IgD-negative memory B cell (primary cell): ENCODE results near the gene CXCR4. TPM values are rescaled to one million over a fixed set of nuclear protein-coding genes. Genes with fewer than 3 reads are reported as not detected.
"Not testable (repeated sequence)": the region's sequence is repeated elsewhere in the genome, so short reads cannot be mapped to it uniquely, and the experiment has no call there.

Source experiments
- H3K27ac Mint-ChIP-seq, 3 donors: one replicate each; pipeline ENCODE4 v1.8.0; 2020 to 2022; ENCODE audit warnings: mild to moderate bottlenecking in 3 of 3, mixed read lengths in 3 of 3, moderate library complexity in 1 of 3
- H3K27me3 Mint-ChIP-seq: one replicate; pipeline ENCODE4 v1.8.0; 2021; ENCODE audit warnings: mixed read lengths
- H3K36me3 Mint-ChIP-seq: one replicate; pipeline ENCODE4 v1.8.0; 2020; ENCODE audit warnings: mild to moderate bottlenecking, mixed read lengths
- H3K4me1 Mint-ChIP-seq, 3 donors: one replicate each; pipeline ENCODE4 v1.8.0; 2020 to 2022; ENCODE audit warnings: mixed read lengths in 3 of 3, mild to moderate bottlenecking in 1 of 3
- H3K4me3 Mint-ChIP-seq, 4 donors: one replicate each; pipeline ENCODE4 v1.8.0; 2020 to 2022; ENCODE audit warnings: mild to moderate bottlenecking in 4 of 4, mixed read lengths in 4 of 4, moderate library complexity in 3 of 4
- H3K9me3 Mint-ChIP-seq, 3 donors: one replicate each; pipeline ENCODE4 v1.8.0; 2020 to 2021; ENCODE audit warnings: mixed read lengths in 3 of 3, mild to moderate bottlenecking in 1 of 3
- polyA plus RNA-seq: library from polyadenylated mRNA; unstranded; fragments of 300-500 nt; fragmentation: Illumina TruSeq; gene quantifications from one replicate; pipeline ENCODE4 v1.2.3, GENCODE V29; 2021

CXCR4 gene
- polyA plus RNA-seq, 1 donor from 2014 or later = 862 TPM

DNA sequence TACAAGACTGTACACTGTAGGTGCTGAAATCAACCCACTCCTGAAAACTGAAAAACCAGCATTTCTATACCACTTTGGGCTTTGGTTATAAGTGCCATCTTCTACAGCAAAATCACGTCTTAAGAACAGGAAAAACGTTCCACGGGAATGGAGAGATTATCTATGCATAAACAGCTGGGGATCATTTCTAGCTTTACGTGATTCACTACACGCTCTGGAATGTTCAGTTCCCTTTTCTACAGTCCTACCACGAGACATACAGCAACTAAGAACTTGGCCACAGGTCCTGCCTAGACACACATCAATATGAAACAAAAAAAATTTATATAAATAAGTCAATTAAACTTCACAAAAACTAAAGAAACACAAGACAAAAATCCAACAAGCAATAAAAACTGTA is 3.6 kb downstream of the CXCR4 start:
- Mint-ChIP-seq H3K9me3 (peaks cover 0 to 3% (median 2%) of the 10 kb centered on the region in 3 donors), H3K27me3 (peaks cover 2% of the 10 kb centered on the region), H3K36me3 (peaks cover 27% of the 10 kb centered on the region)

DNA sequence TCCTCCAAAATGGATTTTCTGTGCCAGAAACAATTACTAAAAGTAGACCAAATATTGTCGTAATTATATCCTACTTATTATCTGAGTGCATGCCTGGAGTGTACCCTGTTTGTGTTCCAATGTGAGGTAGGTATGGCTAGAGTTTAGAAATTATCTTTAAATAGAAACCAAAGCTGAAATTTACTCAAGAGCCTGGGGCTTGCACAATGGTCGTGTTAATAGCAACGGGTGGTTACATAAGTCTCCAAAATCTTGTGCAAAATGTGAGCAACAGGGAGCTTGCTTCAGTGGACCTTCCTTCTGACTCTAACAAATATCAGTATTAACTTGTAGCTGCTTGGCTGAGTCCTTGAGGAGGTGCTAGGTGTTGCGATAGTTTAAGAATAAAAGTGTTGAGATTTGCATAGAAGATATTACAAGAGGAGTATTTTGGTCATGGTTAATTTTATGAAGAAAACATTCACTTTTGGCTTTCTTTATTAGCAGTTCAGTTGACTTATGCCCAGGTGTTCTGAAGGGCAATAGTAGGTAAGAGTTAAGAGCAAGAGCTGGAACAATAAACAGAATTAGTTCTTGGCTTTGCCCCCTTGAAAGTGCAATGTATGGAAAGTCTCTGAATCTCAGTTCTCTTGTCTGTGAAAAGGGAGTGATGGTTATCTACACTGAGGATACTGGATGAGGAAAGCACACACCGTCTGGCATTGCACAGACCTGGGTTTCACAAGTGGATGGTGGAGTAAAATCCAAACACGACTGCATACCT is 4.6 kb downstream of the CXCR4 start:
- Mint-ChIP-seq H3K4me1 (peaks cover 42 to 63% (median 49%) of the 10 kb centered on the region in 3 donors), H3K27me3 (peaks cover 2% of the 10 kb centered on the region)

More for the DNA sequence above, 3.6 kb downstream of the CXCR4 start:
- peak overlapping the region; percentile 85 to 97 (median 92) for H3K4me3 Mint-ChIP-seq
- peaks cover 34 to 56% (median 50%) of the 10 kb centered on the region in 3 donors for H3K4me1 Mint-ChIP-seq
- H3K27ac Mint-ChIP-seq = peak overlapping the region; percentile 28 to 99 (median 86)

DNA sequence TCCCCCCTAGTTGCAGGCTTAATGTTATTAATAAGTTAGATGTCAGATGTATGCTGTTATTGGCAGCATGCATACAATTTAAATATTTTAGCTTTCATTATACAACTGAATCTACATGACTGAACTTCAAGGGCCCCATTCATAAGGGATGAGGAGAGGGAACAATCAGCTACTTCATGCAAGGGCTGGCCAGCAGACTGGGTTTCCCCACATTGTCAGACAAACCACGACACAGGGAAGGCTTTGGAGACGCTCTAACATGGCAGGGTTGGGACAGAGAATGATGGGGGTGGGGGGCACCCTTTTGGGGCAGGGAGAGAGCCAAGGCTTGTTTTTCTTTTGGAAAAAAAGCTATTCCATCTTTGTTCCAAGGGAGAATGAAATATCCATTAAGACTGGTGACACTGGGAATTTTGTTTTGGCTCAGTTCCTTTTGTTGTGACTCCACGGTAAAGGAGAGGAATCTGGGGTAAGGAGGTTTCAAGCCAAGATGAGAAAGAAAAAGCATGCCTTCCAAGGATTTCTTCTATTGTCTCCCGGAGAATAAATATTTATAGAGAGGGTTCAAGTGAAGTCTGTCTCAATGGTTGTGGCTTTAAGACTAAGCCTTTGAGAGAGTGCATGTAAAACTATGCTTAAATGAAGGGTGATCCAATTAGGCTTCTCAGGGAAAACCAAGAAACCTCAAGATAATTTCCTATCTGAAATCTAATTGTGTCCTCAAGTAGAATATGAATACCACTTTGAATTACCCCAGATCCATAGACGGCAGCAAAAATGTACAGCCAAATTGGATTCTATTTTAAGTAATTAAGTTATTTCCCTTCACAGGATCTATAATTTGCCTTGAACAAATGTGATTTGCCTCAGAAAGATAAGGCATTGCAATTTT is 5.4 kb downstream of the CXCR4 start:
- Mint-ChIP-seq H3K27ac (peak overlapping the region; percentile 44 to 99 (median 89)), H3K9me3 (peaks cover 0 to 2% (median 0%) of the 10 kb centered on the region in 3 donors), H3K27me3 (peaks cover 2% of the 10 kb centered on the region), H3K36me3 (peaks cover 22% of the 10 kb centered on the region), H3K4me3 (peak overlapping the region in 2 of 4 donors; percentile 85 to 97), H3K4me1 (peaks cover 49 to 69% (median 53%) of the 10 kb centered on the region in 3 donors)

More for the DNA sequence above, 4.6 kb downstream of the CXCR4 start:
- peak overlapping the region; percentile 28 to 99 (median 86) for H3K27ac Mint-ChIP-seq
- peak overlapping the region in 3 of 4 donors; percentile 85 to 97 (median 88) for H3K4me3 Mint-ChIP-seq
- peaks cover 0 to 3% (median 2%) of the 10 kb centered on the region in 3 donors for H3K9me3 Mint-ChIP-seq
- peaks cover 24% of the 10 kb centered on the region for H3K36me3 Mint-ChIP-seq

DNA sequence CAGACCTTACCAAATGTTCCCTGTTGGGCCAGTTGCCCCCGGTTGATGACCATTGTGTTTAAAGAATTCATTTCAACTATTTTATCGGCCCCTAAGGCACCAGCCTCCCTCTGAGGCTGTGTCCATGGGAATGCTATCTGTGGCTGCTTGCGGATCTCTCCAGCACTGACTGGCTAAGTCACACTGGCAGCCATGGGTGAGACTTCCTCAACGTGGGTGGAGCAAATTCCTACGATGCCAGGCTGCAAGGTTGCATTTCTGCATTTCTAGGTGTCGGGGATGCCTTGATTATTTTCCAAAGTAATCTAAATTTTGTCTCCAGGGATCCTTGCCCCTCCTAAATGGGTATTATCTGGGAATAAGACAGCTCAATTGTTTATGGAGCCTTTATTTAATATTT is 6.2 kb downstream of the CXCR4 start:
- no peak overlapping the region for H3K4me3 Mint-ChIP-seq
- peaks cover 0 to 2% (median 0%) of the 10 kb centered on the region in 3 donors for H3K9me3 Mint-ChIP-seq
- peaks cover 55 to 78% (median 61%) of the 10 kb centered on the region in 3 donors for H3K4me1 Mint-ChIP-seq
- H3K36me3 Mint-ChIP-seq = peaks cover 22% of the 10 kb centered on the region
- H3K27me3 Mint-ChIP-seq = peaks cover 2% of the 10 kb centered on the region
- peak overlapping the region in 2 of 3 donors; percentile 14 to 23 for H3K27ac Mint-ChIP-seq

DNA sequence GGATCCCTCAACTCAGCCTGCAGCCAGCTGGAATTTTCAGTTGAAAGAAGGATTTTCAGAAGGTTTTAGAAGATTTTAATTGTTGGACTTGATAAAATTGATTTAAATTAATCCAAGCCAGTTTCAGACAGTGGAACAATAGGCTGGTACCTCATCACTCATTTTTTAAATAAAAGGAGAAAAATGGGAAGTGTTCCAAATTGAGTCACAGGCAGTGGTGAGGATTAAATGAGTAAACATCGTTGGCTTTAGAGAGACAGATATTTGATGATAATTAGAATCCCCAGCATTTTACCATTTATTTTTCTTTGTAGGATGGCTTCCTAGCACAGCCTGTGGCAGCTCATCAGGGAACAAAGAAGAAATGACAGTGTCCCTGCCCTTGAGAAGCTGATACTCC is 7.4 kb downstream of the CXCR4 start:
- Mint-ChIP-seq H3K27me3 (peaks cover 2% of the 10 kb centered on the region), H3K9me3 (peaks cover 0 to 2% (median 0%) of the 10 kb centered on the region in 3 donors), H3K36me3 (peaks cover 20% of the 10 kb centered on the region), H3K27ac (peak overlapping the region; percentile 6 to 57 (median 14)), H3K4me1 (peaks cover 62 to 83% (median 64%) of the 10 kb centered on the region in 3 donors), H3K4me3 (no peak overlapping the region)

DNA sequence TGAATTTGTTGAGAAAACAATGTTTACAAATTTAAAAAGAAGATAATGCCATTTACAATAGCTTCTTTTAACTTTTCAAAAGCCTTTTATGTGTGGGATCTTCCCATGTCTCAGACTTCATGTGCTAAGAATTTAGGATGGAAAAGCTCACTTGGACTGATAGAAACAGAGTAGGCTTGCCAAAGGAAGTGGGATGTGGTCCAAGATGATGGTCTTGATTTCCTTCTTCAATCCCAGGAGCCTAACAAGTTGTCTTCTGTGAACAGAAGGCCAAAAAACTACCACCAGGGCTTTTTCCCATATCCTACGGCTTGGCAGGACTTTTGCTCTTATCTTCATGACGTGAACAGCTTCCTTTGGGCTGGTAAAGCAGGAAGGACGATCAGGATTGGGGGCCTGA is 9.5 kb downstream of the CXCR4 start:
- peak overlapping the region in 1 of 3 donors; percentile 46 for H3K27ac Mint-ChIP-seq
- peaks cover 5% of the 10 kb centered on the region for H3K36me3 Mint-ChIP-seq
- no peaks in the 10 kb centered on the region for H3K9me3 Mint-ChIP-seq
- peak overlapping the region in 1 of 4 donors; percentile 45 for H3K4me3 Mint-ChIP-seq
- H3K4me1 Mint-ChIP-seq = peaks cover 49 to 64% (median 49%) of the 10 kb centered on the region in 3 donors
- H3K27me3 Mint-ChIP-seq = peaks cover 2% of the 10 kb centered on the region

DNA sequence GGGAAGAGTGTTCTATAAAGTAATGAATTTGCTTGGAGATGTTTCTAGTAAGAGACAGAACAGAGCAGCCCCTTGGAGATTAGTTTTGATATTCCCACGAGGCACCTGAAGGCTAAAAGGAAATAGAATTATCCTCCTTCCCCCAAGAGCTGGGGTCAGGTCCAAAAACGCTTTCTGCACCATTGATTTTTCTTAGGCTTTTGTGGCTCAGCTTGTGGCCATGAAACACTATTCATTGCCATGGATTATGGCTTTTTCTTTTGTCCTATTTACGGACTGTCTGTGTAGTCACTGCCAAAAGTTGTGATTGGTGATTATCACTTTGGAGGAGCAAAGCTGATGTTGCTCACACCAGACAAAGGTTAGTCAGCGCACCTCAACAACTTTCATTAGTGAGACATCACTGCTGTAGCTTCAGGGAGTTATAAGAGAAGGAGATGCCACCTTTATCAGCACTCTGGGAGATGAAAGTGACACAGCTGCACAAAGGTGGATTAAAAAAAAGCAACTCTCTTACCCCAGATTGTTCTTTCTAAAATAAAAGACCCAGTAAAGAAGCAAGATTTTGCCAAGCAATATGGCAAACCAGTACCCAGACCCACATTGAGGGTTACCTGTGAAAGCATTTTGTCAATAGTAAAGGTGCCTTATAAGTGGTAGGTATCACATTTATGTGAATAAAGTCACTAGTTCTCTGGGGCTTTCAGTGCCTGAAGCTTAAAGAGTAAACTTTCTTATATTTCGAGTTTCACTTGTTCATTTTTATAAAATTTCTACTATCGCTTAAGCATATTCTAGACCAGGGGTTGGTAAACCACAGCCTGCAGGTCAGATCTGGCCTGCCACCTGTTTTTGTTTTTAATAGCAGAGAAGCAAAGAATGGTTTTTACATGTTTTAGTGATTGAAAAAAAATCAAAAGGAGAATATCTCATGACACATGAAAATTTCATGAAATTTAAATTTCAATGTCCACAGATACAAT is 10.6 kb downstream of the CXCR4 start:
- H3K27ac Mint-ChIP-seq = peak overlapping the region; percentile 74 to 91 (median 89)

DNA sequence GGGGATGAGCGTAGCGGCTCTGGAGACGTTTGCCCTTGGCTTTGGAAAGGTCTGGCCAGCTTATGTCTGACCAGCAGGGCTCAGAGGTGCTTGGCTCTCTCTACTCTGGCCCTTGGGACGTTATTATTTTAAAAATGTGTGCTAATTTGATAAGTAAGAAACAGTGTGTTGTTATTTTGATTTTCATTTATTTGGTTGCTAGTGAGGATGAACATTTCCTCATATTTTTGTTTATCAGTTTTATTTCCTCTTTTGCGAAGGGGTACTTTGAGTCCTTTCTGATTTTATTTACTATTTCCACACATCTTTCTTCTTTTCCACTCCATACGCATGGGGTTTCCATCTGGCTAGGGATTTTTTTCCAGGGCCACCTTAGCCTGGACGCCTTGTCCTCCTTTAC is 11.4 kb downstream of the CXCR4 start:
- H3K27ac Mint-ChIP-seq = peak overlapping the region; percentile 74 to 91 (median 89)
- peaks cover 38 to 52% (median 45%) of the 10 kb centered on the region in 3 donors for H3K4me1 Mint-ChIP-seq
- no peaks in the 10 kb centered on the region for H3K36me3 Mint-ChIP-seq
- no peaks in the 10 kb centered on the region for H3K9me3 Mint-ChIP-seq
- peak overlapping the region; percentile 10 to 94 (median 46) for H3K4me3 Mint-ChIP-seq
- peaks cover 2% of the 10 kb centered on the region for H3K27me3 Mint-ChIP-seq

More for the DNA sequence above, 10.6 kb downstream of the CXCR4 start:
- Mint-ChIP-seq H3K4me3 (peak overlapping the region in 2 of 4 donors; percentile 76 to 94), H3K36me3 (no peaks in the 10 kb centered on the region), H3K9me3 (no peaks in the 10 kb centered on the region), H3K4me1 (peaks cover 40 to 54% (median 44%) of the 10 kb centered on the region in 3 donors), H3K27me3 (peaks cover 2% of the 10 kb centered on the region)

DNA sequence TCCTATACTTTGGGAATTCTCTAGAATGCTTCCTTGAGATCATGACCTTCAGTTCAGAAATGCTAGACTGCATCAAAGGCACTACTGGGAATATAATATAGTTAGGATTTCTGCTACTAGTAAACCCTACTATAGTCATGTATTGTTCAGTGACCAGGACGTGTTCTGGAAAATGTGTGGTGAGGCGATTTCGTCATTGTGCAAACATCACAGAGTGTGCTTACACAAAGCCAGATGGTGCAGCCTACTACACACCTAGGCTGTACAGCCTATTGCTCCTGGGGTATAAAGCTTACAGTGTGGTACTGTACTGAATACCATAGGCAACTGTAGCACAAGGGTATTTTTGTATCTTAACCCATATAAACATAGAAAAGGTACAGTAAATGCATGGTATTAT is 13.0 kb downstream of the CXCR4 start:
- Mint-ChIP-seq H3K27me3 (no peaks in the 10 kb centered on the region), H3K36me3 (no peaks in the 10 kb centered on the region), H3K9me3 (no peaks in the 10 kb centered on the region), H3K4me1 (peaks cover 25 to 37% (median 31%) of the 10 kb centered on the region in 3 donors), H3K27ac (no peak overlapping the region), H3K4me3 (no peak overlapping the region)

DNA sequence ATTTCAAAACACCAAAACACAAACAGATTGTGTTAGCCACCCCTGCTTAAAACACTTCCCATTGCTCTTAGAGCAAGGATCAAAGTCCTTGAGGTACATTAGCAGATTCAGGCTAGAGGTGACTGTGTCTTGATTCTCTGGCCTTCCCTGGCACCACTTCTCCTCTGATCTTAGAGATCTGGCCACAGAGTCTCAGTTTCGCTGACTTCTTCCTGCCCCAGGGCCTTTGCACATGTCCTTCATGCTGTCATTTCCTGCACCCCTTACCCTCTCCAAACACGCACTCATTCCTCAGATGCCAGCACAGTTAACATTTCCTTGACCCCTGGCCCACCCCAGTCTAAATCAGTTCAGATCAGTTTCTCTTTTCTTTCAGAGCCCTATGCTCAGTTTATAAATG is 16.9 kb downstream of the CXCR4 start:
- no peaks in the 10 kb centered on the region for H3K27me3 Mint-ChIP-seq
- no peak overlapping the region for H3K4me3 Mint-ChIP-seq
- H3K36me3 Mint-ChIP-seq = no peaks in the 10 kb centered on the region
- H3K27ac Mint-ChIP-seq = no peak overlapping the region
- H3K4me1 Mint-ChIP-seq = peaks cover 1 to 3% (median 3%) of the 10 kb centered on the region in 3 donors
- H3K9me3 Mint-ChIP-seq = no peaks in the 10 kb centered on the region

DNA sequence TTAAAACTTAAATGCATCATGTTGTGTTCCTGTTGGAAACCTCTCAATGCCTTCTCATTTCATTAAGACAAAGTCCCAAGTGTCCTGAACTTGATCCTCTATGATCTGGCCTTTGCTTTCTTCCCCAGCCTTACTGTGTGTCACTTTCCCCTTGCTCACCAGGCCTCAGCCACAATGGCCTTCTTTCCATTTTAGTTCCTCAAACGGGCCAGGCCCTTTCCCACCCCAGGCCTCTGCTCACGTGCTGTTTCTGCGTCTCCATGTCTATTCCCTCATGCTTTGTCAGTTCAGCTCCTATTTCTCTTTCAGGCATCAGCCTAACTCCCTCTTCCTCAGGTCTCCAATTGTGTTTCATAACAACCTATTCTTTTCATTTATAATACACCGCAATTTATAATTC is 19.5 kb downstream of the CXCR4 start:
- Mint-ChIP-seq H3K9me3 (no peaks in the 10 kb centered on the region), H3K27ac (peak overlapping the region in 1 of 3 donors; percentile 3), H3K27me3 (no peaks in the 10 kb centered on the region), H3K4me1 (peaks cover 0 to 2% (median 0%) of the 10 kb centered on the region in 3 donors), H3K4me3 (no peak overlapping the region), H3K36me3 (no peaks in the 10 kb centered on the region)

DNA sequence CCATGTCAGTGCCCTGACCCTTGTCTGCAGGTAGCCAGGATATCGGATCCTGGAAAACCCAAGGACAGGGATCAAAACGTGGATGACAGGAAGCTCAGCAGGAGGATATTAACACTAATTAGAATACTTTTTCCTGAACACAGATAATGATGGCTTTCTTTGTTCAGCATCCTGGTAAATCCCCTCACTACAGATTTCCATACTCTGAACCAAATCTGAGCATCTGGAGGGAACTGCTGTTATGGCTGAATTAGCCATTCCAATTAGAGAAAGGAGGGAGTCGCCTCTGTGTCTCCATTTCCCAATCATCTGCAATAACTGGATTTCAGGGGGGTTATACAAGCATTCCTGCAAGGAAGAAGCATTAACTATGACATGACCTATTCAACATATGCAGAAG is 24.4 kb downstream of the CXCR4 start:
- Mint-ChIP-seq H3K4me3 (no peak overlapping the region), H3K4me1 (peaks cover 0 to 3% (median 0%) of the 10 kb centered on the region in 3 donors), H3K27ac (no peak overlapping the region), H3K27me3 (no peaks in the 10 kb centered on the region), H3K9me3 (no peaks in the 10 kb centered on the region), H3K36me3 (no peaks in the 10 kb centered on the region)

DNA sequence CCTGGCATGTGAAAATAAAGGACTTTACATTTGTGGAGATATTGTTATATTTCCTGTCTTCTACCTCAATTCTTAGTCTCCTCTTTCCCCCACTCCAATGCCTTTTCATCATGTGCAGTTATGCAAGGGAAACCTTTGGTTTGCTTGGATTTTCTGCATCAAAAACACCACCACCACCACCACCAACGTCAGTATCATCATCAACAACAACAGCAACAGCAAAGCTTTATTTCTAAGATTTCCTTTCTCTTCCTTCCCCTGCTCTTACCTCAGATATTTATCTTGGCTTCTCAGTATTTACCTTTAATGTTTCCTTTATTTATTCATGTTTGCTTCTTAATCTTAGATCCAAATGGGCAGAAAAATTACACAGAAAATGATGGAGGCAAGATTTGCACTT is 26.1 kb downstream of the CXCR4 start:
- Mint-ChIP-seq H3K4me3 (no peak overlapping the region), H3K27me3 (no peaks in the 10 kb centered on the region), H3K9me3 (no peaks in the 10 kb centered on the region), H3K36me3 (no peaks in the 10 kb centered on the region), H3K27ac (no peak overlapping the region), H3K4me1 (peaks cover 0 to 3% (median 3%) of the 10 kb centered on the region in 3 donors)

DNA sequence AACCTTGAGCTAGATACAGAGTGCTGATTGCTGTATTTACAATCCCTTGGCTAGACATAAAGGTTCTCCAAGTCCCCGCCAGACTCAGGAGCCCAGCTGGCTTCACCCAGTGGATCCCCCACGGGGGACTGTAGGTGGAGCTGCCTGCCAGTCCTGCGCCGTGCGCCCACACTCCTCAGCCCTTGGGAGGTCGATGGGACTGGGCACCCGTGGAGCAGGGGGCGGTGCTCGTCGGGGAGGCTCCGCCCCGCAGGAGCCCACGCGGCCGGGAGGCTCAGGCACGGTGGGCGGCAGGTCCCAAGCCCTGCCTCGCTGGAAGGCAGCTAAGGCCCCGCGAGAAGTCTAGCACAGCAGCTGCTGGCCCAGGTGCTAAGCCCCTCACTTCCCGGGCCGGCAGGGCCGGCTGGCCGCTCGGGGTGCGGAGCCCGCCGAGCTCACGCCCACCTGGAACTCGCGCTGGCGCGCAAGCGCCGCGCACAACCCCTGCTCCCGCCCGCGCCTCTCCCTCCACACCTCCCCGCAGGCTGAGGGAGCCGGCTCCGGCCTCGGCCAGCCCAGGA is 30.0 kb downstream of the CXCR4 start:
- H3K36me3 Mint-ChIP-seq, H3K9me3 Mint-ChIP-seq, H3K4me1 Mint-ChIP-seq, H3K27me3 Mint-ChIP-seq, H3K27ac Mint-ChIP-seq: not testable (repeated sequence)
- peak overlapping the region in 1 of 4 donors; percentile 17 for H3K4me3 Mint-ChIP-seq
